D721Med (cell line): Measurements from ENCODE around the gene CLEC14A.

Source experiments
- DNase-seq: peaks from one replicate; pipeline ENCODE4 v3.0.0; 2011; ENCODE audit warnings: low spot score; ENCODE audit not compliant: insufficient read length
- FAIRE-seq: peaks from 2 replicates; lab custom pipeline; 2011; peaks lifted over from hg19 to GRCh38; lab: Jason Lieb, UNC
- TF ChIP-seq, protein P1 (sequence below): IDR thresholded peaks from 2 replicates; pipeline ENCODE4 v1.5.1; 2012; ENCODE audit warnings: mild to moderate bottlenecking, control low read depth; ENCODE audit not compliant: insufficient read depth; ENCODE audit errors: missing control alignments

Gene CLEC14A

GRCh38 chr14:38286452-38286851 lies 30.6 kb upstream of the CLEC14A start:
- TF ChIP-seq, protein P1, sequence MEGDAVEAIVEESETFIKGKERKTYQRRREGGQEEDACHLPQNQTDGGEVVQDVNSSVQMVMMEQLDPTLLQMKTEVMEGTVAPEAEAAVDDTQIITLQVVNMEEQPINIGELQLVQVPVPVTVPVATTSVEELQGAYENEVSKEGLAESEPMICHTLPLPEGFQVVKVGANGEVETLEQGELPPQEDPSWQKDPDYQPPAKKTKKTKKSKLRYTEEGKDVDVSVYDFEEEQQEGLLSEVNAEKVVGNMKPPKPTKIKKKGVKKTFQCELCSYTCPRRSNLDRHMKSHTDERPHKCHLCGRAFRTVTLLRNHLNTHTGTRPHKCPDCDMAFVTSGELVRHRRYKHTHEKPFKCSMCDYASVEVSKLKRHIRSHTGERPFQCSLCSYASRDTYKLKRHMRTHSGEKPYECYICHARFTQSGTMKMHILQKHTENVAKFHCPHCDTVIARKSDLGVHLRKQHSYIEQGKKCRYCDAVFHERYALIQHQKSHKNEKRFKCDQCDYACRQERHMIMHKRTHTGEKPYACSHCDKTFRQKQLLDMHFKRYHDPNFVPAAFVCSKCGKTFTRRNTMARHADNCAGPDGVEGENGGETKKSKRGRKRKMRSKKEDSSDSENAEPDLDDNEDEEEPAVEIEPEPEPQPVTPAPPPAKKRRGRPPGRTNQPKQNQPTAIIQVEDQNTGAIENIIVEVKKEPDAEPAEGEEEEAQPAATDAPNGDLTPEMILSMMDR, result no peak
- DNase-seq, result no peak
- no peak for FAIRE-seq

DNA sequence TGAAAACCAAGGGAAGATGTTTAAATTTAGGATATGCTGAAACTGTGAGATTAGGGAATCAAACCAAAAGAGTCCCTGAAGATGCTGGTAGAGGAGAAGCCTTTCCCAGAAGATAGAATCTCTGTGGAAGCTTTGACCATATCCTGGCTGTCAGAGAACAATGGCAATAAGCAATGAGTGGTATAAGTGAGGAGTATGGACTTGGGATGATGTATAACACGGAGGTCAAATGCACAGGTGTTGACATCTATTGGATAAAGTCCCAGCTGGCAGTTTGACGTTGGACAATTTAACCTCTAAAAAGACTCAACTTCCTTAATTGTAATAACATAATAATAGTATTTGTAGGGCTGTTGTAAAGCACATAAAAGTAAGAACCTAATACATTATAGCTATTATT lies 30.1 kb upstream of the CLEC14A start:
- DNase-seq (no peak), FAIRE-seq (no peak)
- TF ChIP-seq, protein P1, result no peak

DNA sequence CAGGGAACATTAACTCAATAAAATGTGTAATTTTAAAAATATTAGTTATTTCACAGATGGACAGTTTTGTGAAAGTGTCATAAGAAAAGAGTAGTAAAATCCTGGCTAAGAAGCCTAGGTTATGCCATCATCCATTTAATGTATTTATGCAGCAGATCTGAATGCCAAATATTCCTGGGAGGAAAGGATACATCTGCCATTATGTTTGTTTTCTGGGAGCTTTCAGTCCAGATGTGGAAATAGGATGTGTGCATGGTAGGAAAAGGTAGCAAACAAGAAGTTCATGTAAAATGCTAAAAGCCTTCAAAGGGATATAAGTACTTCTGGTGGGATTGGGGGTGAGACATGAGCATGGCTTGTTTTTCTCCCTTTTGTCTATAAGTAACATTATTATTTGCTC lies 27.0 kb upstream of the CLEC14A start:
- DNase-seq (no peak), FAIRE-seq (no peak)
- TF ChIP-seq, protein P1, result no peak

- TF ChIP-seq, protein P1, result no peak
- no peak for FAIRE-seq
- no peak for DNase-seq
Measured at GRCh38 chr14:38280081-38280480, 24.2 kb upstream of the CLEC14A start.

GRCh38 chr14:38279572-38279971 lies 23.7 kb upstream of the CLEC14A start:
- DNase-seq (no peak), FAIRE-seq (no peak)
- TF ChIP-seq, protein P1, result no peak

DNA sequence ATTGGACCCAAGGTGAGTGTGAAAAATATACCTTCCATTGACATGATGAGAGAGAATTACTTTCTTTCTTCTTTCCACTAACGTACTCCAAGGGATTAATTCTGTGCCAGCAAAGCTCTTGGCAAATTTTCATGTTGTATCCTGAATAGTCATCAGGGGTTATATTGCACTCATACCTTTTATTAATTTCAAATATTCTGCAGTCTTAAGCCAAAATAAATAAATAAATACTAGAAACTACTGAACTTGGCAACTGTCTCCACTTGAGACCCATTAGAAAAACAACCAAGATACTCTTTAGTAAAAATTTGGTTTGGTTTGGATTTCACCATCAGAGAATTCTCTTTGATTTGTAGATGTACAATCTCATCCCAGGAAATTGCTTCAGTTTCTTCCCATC lies 22.1 kb upstream of the CLEC14A start:
- no peak for DNase-seq
- TF ChIP-seq, protein P1, result no peak
- no peak for FAIRE-seq

GRCh38 chr14:38262844-38263243 lies 7.0 kb upstream of the CLEC14A start:
- DNase-seq (no peak), FAIRE-seq (no peak)
- TF ChIP-seq, protein P1, result no peak
